SK-N-SH (cell line): ENCODE measurements around the gene SPOCK1. TPM values are rescaled to one million over a fixed set of nuclear protein-coding genes. Genes with fewer than 3 reads are reported as not detected.

ENCODE experiments used
- CTCF ChIA-PET: fragments of 300-600, 350-600 bp; formaldehyde crosslinking; extraction: SDS; loops from one replicate; lab custom pipeline; 2021; lab: Yijun Ruan, JAX
- POLR2A ChIA-PET: fragments of 350-600 bp; sonication (Branson Sonifier 250); formaldehyde crosslinking; extraction: SDS; loops from one replicate; lab custom pipeline; 2020; ENCODE audit warnings: antibody characterized with exemption, inconsistent platforms; lab: Yijun Ruan, JAX
- DNase-seq: peaks from one replicate; pipeline ENCODE4 v3.0.0; 2012
- H2AFZ ChIP-seq: fragments of 200-600 bp; sonication (generic); 2 replicates; pipeline ENCODE4 v1.8.1; 2016; ENCODE audit warnings: antibody characterized with exemption, mild to moderate bottlenecking, low read depth
- H3F3A ChIP-seq: fragments of 200-600 bp; sonication (generic); replicated peaks from 2 replicates; pipeline ENCODE3; 2016; ENCODE audit warnings: antibody characterized with exemption, mild to moderate bottlenecking; ENCODE audit not compliant: insufficient read depth
- H3K27ac ChIP-seq, 2 experiments: fragments of 200-500 bp in 1 of 2; fragments of 200-600 bp in 1 of 2; sonication (Bioruptor generic) in 1 of 2; sonication (generic), shearing (Covaris generic) in 1 of 2; 2 replicates each; pipeline versions ENCODE4 v1.5.1 to v1.6.1; 2014 to 2016; ENCODE audit warnings: low read depth in 2 of 2, inconsistent platforms in 1 of 2, low read length in 1 of 2, mild to moderate bottlenecking in 1 of 2, mixed read lengths in 1 of 2
- H3K27me3 ChIP-seq: fragments of 200-600 bp; sonication (generic), shearing (Covaris generic); 2 replicates; pipeline ENCODE4 v1.6.1; 2016; ENCODE audit warnings: mixed run types; ENCODE audit not compliant: insufficient read depth
- H3K36me3 ChIP-seq, 2 experiments: fragments of 200-500 bp in 1 of 2; fragments of 200-600 bp in 1 of 2; sonication (Bioruptor generic) in 1 of 2; sonication (generic) in 1 of 2; replicated peaks in 1 of 2; 2 replicates each; pipeline versions ENCODE3 to v1.5.1; 2014 to 2016; ENCODE audit warnings: low read length in 1 of 2, mild to moderate bottlenecking in 1 of 2; ENCODE audit not compliant: insufficient read depth in 2 of 2, control insufficient read depth in 1 of 2
- H3K4me1 ChIP-seq, 2 experiments: fragments of 200-500 bp in 1 of 2; fragments of 200-600 bp in 1 of 2; sonication (Bioruptor generic) in 1 of 2; sonication (generic), shearing (Covaris generic) in 1 of 2; 2 replicates each; pipeline versions ENCODE4 v1.5.1 to v1.6.1; 2014 to 2016; ENCODE audit warnings: low read depth in 1 of 2, low read length in 1 of 2, mixed run types in 1 of 2; ENCODE audit not compliant: insufficient read depth in 2 of 2, control insufficient read depth in 1 of 2
- H3K4me2 ChIP-seq: fragments of 200-600 bp; sonication (generic), shearing (Covaris generic); 2 replicates; pipeline ENCODE4 v1.6.1; 2017; ENCODE audit warnings: mixed run types
- H3K4me3 ChIP-seq, 2 experiments: fragments of 200-500 bp in 1 of 2; fragments of 200-600 bp in 1 of 2; sonication (Bioruptor generic) in 1 of 2; sonication (generic), shearing (Covaris generic) in 1 of 2; 2 replicates each; pipeline versions ENCODE4 v1.5.1 to v1.8.1; 2014 to 2016; ENCODE audit warnings: low read depth in 2 of 2, inconsistent platforms in 1 of 2, low read length in 1 of 2, mild to moderate bottlenecking in 1 of 2, mixed read lengths in 1 of 2, moderate library complexity in 1 of 2
- H3K79me2 ChIP-seq: fragments of 200-600 bp; sonication (generic); 2 replicates; pipeline ENCODE4 v1.8.1; 2017; ENCODE audit warnings: mild to moderate bottlenecking; ENCODE audit not compliant: insufficient read depth
- H3K9ac ChIP-seq: fragments of 200-600 bp; sonication (generic); 2 replicates; pipeline ENCODE4 v1.6.1; 2017; ENCODE audit warnings: mixed run types
- H3K9me2 ChIP-seq: fragments of 200-600 bp; sonication (generic); 2 replicates; pipeline ENCODE4 v1.6.1; 2017; ENCODE audit warnings: mixed run types
- H3K9me3 ChIP-seq: fragments of 200-600 bp; sonication (generic); 2 replicates; pipeline ENCODE4 v1.6.1; 2017; ENCODE audit warnings: mixed run types, mild to moderate bottlenecking, moderate library complexity
- H4K20me1 ChIP-seq: fragments of 200-600 bp; sonication (generic); 2 replicates; pipeline ENCODE4 v1.6.1; 2017; ENCODE audit warnings: mild to moderate bottlenecking, mixed run types; ENCODE audit not compliant: insufficient read depth
- CHD2 ChIP-seq: fragments of 150-350 bp; IDR thresholded peaks from 2 replicates; pipeline ENCODE4 v1.6.1; 2018; ENCODE audit warnings: low read length; ENCODE audit not compliant: partially characterized antibody
- CTCF ChIP-seq: fragments of 200-600 bp; sonication (generic); IDR thresholded peaks from 2 replicates; pipeline ENCODE4 v1.6.1; 2017; ENCODE audit warnings: antibody characterized with exemption, mild to moderate bottlenecking, moderate library complexity
- FOXJ3 ChIP-seq: sonication (generic); formaldehyde crosslinking; IDR thresholded peaks from 2 replicates; pipeline ENCODE4 v1.5.1; 2020; ENCODE audit warnings: mild to moderate bottlenecking, missing genetic modification reagents
- GABPA ChIP-seq: IDR thresholded peaks from 2 replicates; pipeline ENCODE4 v1.4.0; 2012; ENCODE audit warnings: low read depth, mild to moderate bottlenecking
- GATA2 ChIP-seq: sonication (generic); formaldehyde crosslinking; IDR thresholded peaks from 2 replicates; pipeline ENCODE4 v1.5.0; 2020; ENCODE audit warnings: mild to moderate bottlenecking, missing genetic modification reagents
- MEF2A ChIP-seq: IDR thresholded peaks from 2 replicates; pipeline ENCODE4 v1.4.0; 2012; ENCODE audit warnings: low read depth, borderline replicate concordance
- RAD21 ChIP-seq: IDR thresholded peaks from 2 replicates; pipeline ENCODE4 v1.6.1; 2012; ENCODE audit warnings: mild to moderate bottlenecking, low read length
- RCOR1 ChIP-seq: fragments of 150-350 bp; IDR thresholded peaks from 2 replicates; pipeline ENCODE4 v1.6.1; 2017; ENCODE audit warnings: antibody characterized with exemption, low read length
- REST ChIP-seq: IDR thresholded peaks from 2 replicates; pipeline ENCODE4 v1.6.1; 2012; ENCODE audit warnings: mild to moderate bottlenecking, low read depth, low read length, moderate library complexity
- TCF12 ChIP-seq: IDR thresholded peaks from 2 replicates; pipeline ENCODE4 v1.4.0; 2012
- WGBS: methylation state at CpG from one replicate; pipeline ENCODE4 v1.1.6; 2017; ENCODE audit warnings: low lambda C conversion rate; 5-methylcytosine and 5-hydroxymethylcytosine counted together
- polyA plus RNA-seq, 3 experiments: library from polyadenylated mRNA; depleted of rRNA; stranded (reverse); fragments of >200 nt; gene quantifications; 2 replicates each; pipeline ENCODE4 v1.2.3, GENCODE V29; 2012
- TF ChIP-seq, protein P1 (sequence below): fragments of 150-350 bp; IDR thresholded peaks from 2 replicates; pipeline ENCODE4 v1.6.1; 2016; ENCODE audit warnings: mild to moderate bottlenecking, low read depth, low read length

The SPOCK1 gene
- polyA plus RNA-seq, 1 of the 3 experiments (the other 2 are of a cell fraction), result 11.3 TPM

DNA sequence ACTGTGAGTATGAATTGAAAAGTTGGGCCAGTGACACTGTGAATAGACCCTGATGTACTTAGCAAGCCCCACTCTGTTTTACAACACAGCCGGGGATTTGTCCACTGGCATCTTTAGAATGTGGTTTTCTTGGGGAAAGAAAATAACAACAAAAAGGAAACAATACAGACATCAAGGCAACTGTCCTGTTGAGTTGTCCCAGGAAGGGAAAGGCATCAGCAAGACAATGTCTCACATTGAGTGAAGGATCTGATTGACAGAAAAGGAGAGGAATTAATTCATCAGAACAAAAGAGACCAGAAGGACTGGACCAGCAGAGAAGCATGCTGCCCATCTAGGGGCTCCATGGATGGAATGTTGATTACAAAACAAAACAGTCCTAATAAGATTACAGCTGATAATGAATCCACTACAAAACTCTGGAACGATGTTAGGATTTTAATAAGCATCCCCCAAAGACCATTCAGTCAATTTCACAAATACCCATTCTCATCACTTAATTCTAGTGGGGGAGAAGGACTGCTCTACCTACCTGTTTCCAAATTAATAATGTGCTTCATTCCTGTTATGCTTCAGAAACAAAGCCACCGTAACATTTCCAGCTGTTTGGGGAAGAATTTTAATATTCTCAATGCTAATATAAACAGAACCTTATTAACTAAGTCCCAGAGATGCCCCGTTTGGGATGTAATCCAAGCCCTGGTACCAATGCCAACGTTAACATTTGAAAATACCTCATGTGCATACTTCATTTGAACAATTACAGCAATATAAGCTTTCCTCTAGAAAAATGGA lies 298.0 kb downstream of the SPOCK1 start (continued):
- no peak for TF ChIP-seq REST
- no peak for TF ChIP-seq FOXJ3
- TF ChIP-seq TCF12, result no peak
- TF ChIP-seq MEF2A, result no peak
- no peak for TF ChIP-seq GATA2
- TF ChIP-seq RAD21, result no peak

DNA sequence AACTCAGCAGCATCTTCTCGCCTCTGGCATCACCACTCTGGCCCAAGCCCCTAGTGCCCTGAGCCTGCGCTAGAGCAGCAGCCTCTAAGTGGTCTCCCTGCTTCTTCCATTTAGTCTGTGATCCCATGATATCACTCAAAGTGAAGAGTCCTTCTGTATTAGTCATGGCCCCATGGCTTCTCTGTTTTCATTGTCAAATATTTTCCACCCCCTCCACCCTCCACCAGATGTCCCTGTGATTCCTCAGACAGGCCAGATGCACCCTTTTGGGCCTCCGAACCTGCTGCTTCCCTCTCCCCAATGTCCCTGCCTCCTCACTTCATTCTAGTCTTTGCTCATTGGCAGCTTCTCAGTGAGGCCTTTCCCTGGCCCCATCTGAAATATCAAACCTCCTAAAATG lies 299.2 kb downstream of the SPOCK1 start:
- Histone ChIP-seq H3K36me3 (no peaks in the 10 kb centered on the region), H3K4me2 (no peak overlapping the region; the same call in 1 of the 2 replicates), H3K9me3 (no peaks in the 10 kb centered on the region), H3K9ac (no peak overlapping the region), H3K9me2 (no peaks in the 10 kb centered on the region), H3F3A (no peaks in the 10 kb centered on the region), H3K4me1 (peaks cover 5 to 11% of the 10 kb centered on the region in 2 experiments; a peak in 2 of 4 replicates), H4K20me1 (no peaks in the 10 kb centered on the region), H3K4me3 (no peak overlapping the region), H3K27me3 (no peaks in the 10 kb centered on the region), H2AFZ (no peak overlapping the region), H3K27ac (peak overlapping the region in 1 of 2 experiments; percentile 45; a peak in 2 of 4 replicates), H3K79me2 (peaks cover 5% of the 10 kb centered on the region; the same call in 1 of the 2 replicates)
- POLR2A ChIA-PET, result no interaction called here
- no peak for DNase-seq
- peak; percentile 45 for TF ChIP-seq CTCF
- TF ChIP-seq FOXJ3, result no peak
- WGBS, result 60% methylated on average over 3 of the region's 3 CpGs
- CTCF ChIA-PET, result no interaction called here

GRCh38 chr5:137199201-137199600 lies 299.9 kb downstream of the SPOCK1 start:
- ChIA-PET CTCF (no interaction called here), POLR2A (no interaction called here)
- no peaks in the 10 kb centered on the region for H3K36me3 ChIP-seq
- no peaks in the 10 kb centered on the region for H4K20me1 ChIP-seq
- WGBS, result 63% methylated on average over 6 of the region's 6 CpGs
- no peak overlapping the region for H3K9ac ChIP-seq
- no peak overlapping the region for H3K4me2 ChIP-seq
- peaks cover 5 to 11% of the 10 kb centered on the region in 2 experiments; a peak in 2 of 4 replicates for H3K4me1 ChIP-seq
- TF ChIP-seq GABPA, result no peak
- no peak for TF ChIP-seq RCOR1
- no peak for TF ChIP-seq CHD2
- TF ChIP-seq, protein P1, sequence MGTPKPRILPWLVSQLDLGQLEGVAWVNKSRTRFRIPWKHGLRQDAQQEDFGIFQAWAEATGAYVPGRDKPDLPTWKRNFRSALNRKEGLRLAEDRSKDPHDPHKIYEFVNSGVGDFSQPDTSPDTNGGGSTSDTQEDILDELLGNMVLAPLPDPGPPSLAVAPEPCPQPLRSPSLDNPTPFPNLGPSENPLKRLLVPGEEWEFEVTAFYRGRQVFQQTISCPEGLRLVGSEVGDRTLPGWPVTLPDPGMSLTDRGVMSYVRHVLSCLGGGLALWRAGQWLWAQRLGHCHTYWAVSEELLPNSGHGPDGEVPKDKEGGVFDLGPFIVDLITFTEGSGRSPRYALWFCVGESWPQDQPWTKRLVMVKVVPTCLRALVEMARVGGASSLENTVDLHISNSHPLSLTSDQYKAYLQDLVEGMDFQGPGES, result no peak
- no peak for TF ChIP-seq RAD21
- peaks cover 5% of the 10 kb centered on the region; the same call in 1 of the 2 replicates for H3K79me2 ChIP-seq
- no peaks in the 10 kb centered on the region for H3K9me3 ChIP-seq
- no peak for DNase-seq
- H3K9me2 ChIP-seq, result no peaks in the 10 kb centered on the region
- H2AFZ ChIP-seq, result no peak overlapping the region
- no peaks in the 10 kb centered on the region for H3K27me3 ChIP-seq
- H3F3A ChIP-seq, result no peaks in the 10 kb centered on the region
- H3K4me3 ChIP-seq, result no peak overlapping the region
- H3K27ac ChIP-seq, result peak overlapping the region in 1 of 2 experiments; percentile 45; a peak in 1 of 4 replicates
